WTC11 (cell line): Measurements from ENCODE around the gene PLAAT3.

ENCODE experiments used
- AFF4 ChIP-seq: sonication (generic); formaldehyde crosslinking; IDR thresholded peaks from 2 replicates; pipeline ENCODE4 v1.8.1; 2023; ENCODE audit warnings: mild to moderate bottlenecking, missing genetic modification reagents, borderline replicate concordance
- CTCF ChIP-seq: fragments of 200-600 bp; IDR thresholded peaks from 2 replicates; pipeline ENCODE4 v1.8.0; 2022; ENCODE audit warnings: antibody characterized with exemption
- ESRRA ChIP-seq: sonication (generic); formaldehyde crosslinking; IDR thresholded peaks from 2 replicates; pipeline ENCODE4 v1.8.1; 2022; ENCODE audit warnings: mild to moderate bottlenecking, missing genetic modification reagents, borderline replicate concordance
- FOXK1 ChIP-seq: sonication (generic); formaldehyde crosslinking; IDR thresholded peaks from 2 replicates; pipeline ENCODE4 v1.8.0; 2022; ENCODE audit warnings: mild to moderate bottlenecking, moderate library complexity, missing genetic modification reagents
- FOXP1 ChIP-seq: sonication (generic); formaldehyde crosslinking; IDR thresholded peaks from 2 replicates; pipeline ENCODE4 v1.8.0; 2022; ENCODE audit warnings: missing genetic modification reagents, mild to moderate bottlenecking, moderate library complexity, borderline replicate concordance
- JAZF1 ChIP-seq: fragments of 250-450 bp; sonication (Bioruptor Pico); IDR thresholded peaks from 2 replicates; pipeline ENCODE4 v1.9.0; 2021; ENCODE audit warnings: moderate library complexity, mild to moderate bottlenecking, inconsistent platforms
- MYBL2 ChIP-seq: sonication (generic); formaldehyde crosslinking; IDR thresholded peaks from 2 replicates; pipeline ENCODE4 v1.8.1; 2023; ENCODE audit warnings: mild to moderate bottlenecking, moderate library complexity, missing genetic modification reagents
- PREB ChIP-seq: sonication (generic); formaldehyde crosslinking; IDR thresholded peaks from 2 replicates; pipeline ENCODE4 v1.8.1; 2022; ENCODE audit warnings: mild to moderate bottlenecking, missing genetic modification reagents, moderate library complexity, borderline replicate concordance
- RORB ChIP-seq: fragments of 250-450 bp; sonication (Bioruptor Pico); IDR thresholded peaks from 2 replicates; pipeline ENCODE4 v1.9.0; 2021; ENCODE audit warnings: mild to moderate bottlenecking
- SMAD4 ChIP-seq: sonication (generic); formaldehyde crosslinking; IDR thresholded peaks from 2 replicates; pipeline ENCODE4 v1.8.0; 2022; ENCODE audit warnings: mild to moderate bottlenecking, missing genetic modification reagents
- USF2 ChIP-seq: sonication (generic); formaldehyde crosslinking; IDR thresholded peaks from 2 replicates; pipeline ENCODE4 v1.8.1; 2023; ENCODE audit warnings: mild to moderate bottlenecking, missing genetic modification reagents, moderate library complexity
- ZNF138 ChIP-seq: sonication (generic); formaldehyde crosslinking; conservative IDR thresholded peaks from 2 replicates; pipeline ENCODE4 v1.8.1; 2022; ENCODE audit warnings: mild to moderate bottlenecking, moderate library complexity, missing genetic modification reagents
- ZNF423 ChIP-seq: fragments of 250-450 bp; sonication (Bioruptor Pico); IDR thresholded peaks from 2 replicates; pipeline ENCODE4 v2.1.2; 2022; ENCODE audit warnings: mild to moderate bottlenecking, moderate library complexity

GRCh38 chr11:63564056-63564774 is 50.0 kb downstream of the PLAAT3 start:
- TF ChIP-seq CTCF (no peak), FOXP1 (CRISPR knock-in tag) (no peak), USF2 (CRISPR knock-in tag) (no peak), RORB (CRISPR knock-in tag) (no peak), ZNF138 (no peak), PREB (CRISPR knock-in tag) (no peak), AFF4 (no peak), SMAD4 (CRISPR knock-in tag) (no peak), ZNF423 (CRISPR knock-in tag) (no peak), FOXK1 (CRISPR knock-in tag) (no peak), MYBL2 (CRISPR knock-in tag) (no peak), JAZF1 (CRISPR knock-in tag) (no peak), ESRRA (CRISPR knock-in tag) (no peak)
